SK-N-MC (cell line): ENCODE results near the gene CCDC183.

Experiments used
- EZH2 ChIP-seq: fragments of 200-600 bp; sonication (generic); IDR thresholded peaks from one replicate; pipeline ENCODE4 v1.6.1; 2017; ENCODE audit warnings: antibody characterized with exemption
- FOXP2 ChIP-seq: optimal IDR thresholded peaks from 2 replicates; pipeline ENCODE3; 2011; ENCODE audit warnings: mild to moderate bottlenecking, moderate library complexity; ENCODE audit not compliant: insufficient read depth; ENCODE audit errors: extremely low read length, control extremely low read depth
- POLR2AphosphoS5 ChIP-seq: IDR thresholded peaks from 2 replicates; pipeline ENCODE4 v1.6.1; 2012; ENCODE audit warnings: mild to moderate bottlenecking, low read depth, low read length, borderline replicate concordance

DNA sequence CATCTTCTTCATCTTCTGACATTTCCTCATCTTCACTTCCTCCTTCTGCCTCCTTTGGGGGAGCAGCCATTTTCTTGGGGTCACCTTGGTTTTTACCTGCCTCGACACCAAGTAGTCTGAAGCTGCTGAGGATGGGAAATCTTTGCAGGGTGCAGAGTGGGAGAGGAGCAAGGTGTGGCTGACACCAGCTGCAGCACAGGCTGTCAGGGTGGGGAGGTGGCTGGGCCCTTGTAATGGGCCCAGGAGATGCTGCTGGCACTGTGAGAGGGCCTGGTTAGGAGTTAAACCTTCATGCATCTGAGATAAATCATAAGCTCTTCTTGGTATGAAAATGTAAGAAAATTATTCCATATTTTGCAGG, 19.3 kb downstream of the CCDC183 start:
- TF ChIP-seq EZH2 (no peak), POLR2AphosphoS5 (no peak), FOXP2 (no peak)
